Activated CD4-positive, alpha-beta T cell treated with anti-CD3 and anti-CD28 coated beads for 1 hour (primary cell): Measurements from ENCODE around the gene BTG4.

Source experiments
- DNase-seq: peaks from one replicate; pipeline ENCODE4 v3.0.0-alpha.2; 2020

BTG4 gene

GRCh38 chr11:111452817-111453552 lies 59.2 kb downstream of the BTG4 start:
- no peak for DNase-seq

- DNase-seq, result no peak
These were observed 60.0 kb downstream of the BTG4 start for GRCh38 chr11:111452146-111452545.

- no peak for DNase-seq
These were observed 61.5 kb downstream of the BTG4 start for GRCh38 chr11:111450480-111451320.

- no peak for DNase-seq
These were observed 62.3 kb downstream of the BTG4 start for GRCh38 chr11:111449696-111450479.

- no peak for DNase-seq
These were observed 63.2 kb downstream of the BTG4 start for GRCh38 chr11:111448831-111449557.

- no peak for DNase-seq
These were observed 63.8 kb downstream of the BTG4 start for GRCh38 chr11:111448414-111448813.

GRCh38 chr11:111447931-111448330 lies 64.3 kb downstream of the BTG4 start:
- no peak for DNase-seq

GRCh38 chr11:111447112-111447471 lies 65.1 kb downstream of the BTG4 start:
- DNase-seq, result no peak

- DNase-seq, result peak; percentile 61
These were observed 65.6 kb downstream of the BTG4 start for GRCh38 chr11:111446404-111447111.

- DNase-seq, result no peak
These were observed 66.6 kb downstream of the BTG4 start for GRCh38 chr11:111445586-111445985.
